HG02763 (cell line): ENCODE results near the gene SCFD2.
"Not testable (repeated sequence)": the region's sequence is repeated elsewhere in the genome, so short reads cannot be mapped to it uniquely, and the experiment has no call there.

Experiments
- ATAC-seq: cut with Tn5 transposase; IDR thresholded peaks from one replicate; pipeline ENCODE4 v1.9.1; 2021; ENCODE audit warnings: mild to moderate bottlenecking, moderate library complexity; ENCODE audit not compliant: unreplicated experiment

The SCFD2 gene

GRCh38 chr4:53194727-53195126 is 171.1 kb downstream of the SCFD2 start:
- ATAC-seq = no peak

- ATAC-seq = no peak
Observed at GRCh38 chr4:53193111-53193510, 172.8 kb downstream of the SCFD2 start.

- ATAC-seq = no peak
Observed at GRCh38 chr4:53192496-53192895, 173.4 kb downstream of the SCFD2 start.

- no peak for ATAC-seq
Observed at GRCh38 chr4:53191997-53192396, 173.9 kb downstream of the SCFD2 start.

GRCh38 chr4:53189011-53189410 is 176.8 kb downstream of the SCFD2 start:
- ATAC-seq = no peak

GRCh38 chr4:53186714-53187358 is 179.0 kb downstream of the SCFD2 start:
- ATAC-seq = no peak

- no peak for ATAC-seq
Observed at GRCh38 chr4:53185869-53186585, 179.8 kb downstream of the SCFD2 start.

GRCh38 chr4:53183754-53184153 is 182.1 kb downstream of the SCFD2 start:
- no peak for ATAC-seq

- not testable (repeated sequence) for ATAC-seq
Observed at GRCh38 chr4:53177751-53178150, 188.1 kb downstream of the SCFD2 start.

- ATAC-seq = no peak
Observed at GRCh38 chr4:53175640-53176039, 190.2 kb downstream of the SCFD2 start.

- no peak for ATAC-seq
Observed at GRCh38 chr4:53174823-53175222, 191.0 kb downstream of the SCFD2 start.

- no peak for ATAC-seq
Observed at GRCh38 chr4:53173576-53173975, 192.3 kb downstream of the SCFD2 start.

GRCh38 chr4:53171797-53172196 is 194.1 kb downstream of the SCFD2 start:
- no peak for ATAC-seq

GRCh38 chr4:53169695-53170617 is 195.9 kb downstream of the SCFD2 start:
- ATAC-seq = no peak

- no peak for ATAC-seq
Observed at GRCh38 chr4:53168228-53168627, 197.6 kb downstream of the SCFD2 start.

- no peak for ATAC-seq
Observed at GRCh38 chr4:53162969-53163368, 202.9 kb downstream of the SCFD2 start.

GRCh38 chr4:53161787-53162433 is 204.0 kb downstream of the SCFD2 start:
- ATAC-seq = no peak

- no peak for ATAC-seq
Observed at GRCh38 chr4:53161051-53161786, 204.6 kb downstream of the SCFD2 start.

GRCh38 chr4:53156896-53157295 is 209.0 kb downstream of the SCFD2 start:
- no peak for ATAC-seq

- no peak for ATAC-seq
Observed at GRCh38 chr4:53152467-53152866, 213.4 kb downstream of the SCFD2 start.

GRCh38 chr4:53151489-53151788 is 214.4 kb downstream of the SCFD2 start:
- ATAC-seq = no peak
